T-helper 1 cell treated with Interleukin-12 subunit alpha and Interleukin-12 subunit beta and Interleukin-4 antibody, amounts not matched to agents 30 μg/mL and 1 μg/mL, for 36 hours (primary cell): Measurements from ENCODE around the gene SLC2A3.
"Not testable (repeated sequence)": the region's sequence is repeated elsewhere in the genome, so short reads cannot be mapped to it uniquely, and the experiment has no call there.

Experiments
- H3K27ac Mint-ChIP-seq: one replicate; pipeline ENCODE4 v1.8.0; 2021; ENCODE audit warnings: mild to moderate bottlenecking, mixed read lengths
- H3K27me3 Mint-ChIP-seq: one replicate; pipeline ENCODE4 v1.8.0; 2021; ENCODE audit warnings: low read depth, mixed read lengths
- H3K36me3 Mint-ChIP-seq: one replicate; pipeline ENCODE4 v1.8.0; 2021; ENCODE audit warnings: low read depth, mixed read lengths
- H3K4me1 Mint-ChIP-seq: one replicate; pipeline ENCODE4 v1.8.0; 2021; ENCODE audit warnings: low read depth, mixed read lengths
- H3K4me3 Mint-ChIP-seq: one replicate; pipeline ENCODE4 v1.8.0; 2021; ENCODE audit warnings: mild to moderate bottlenecking, moderate library complexity, mixed read lengths
- H3K9me3 Mint-ChIP-seq: one replicate; pipeline ENCODE4 v1.8.0; 2021; ENCODE audit warnings: mixed read lengths

SLC2A3 gene

GRCh38 chr12:7910106-7910505 lies 25.9 kb downstream of the SLC2A3 start:
- H3K36me3 Mint-ChIP-seq, H3K27ac Mint-ChIP-seq, H3K27me3 Mint-ChIP-seq, H3K9me3 Mint-ChIP-seq, H3K4me3 Mint-ChIP-seq, H3K4me1 Mint-ChIP-seq: not testable (repeated sequence)

DNA sequence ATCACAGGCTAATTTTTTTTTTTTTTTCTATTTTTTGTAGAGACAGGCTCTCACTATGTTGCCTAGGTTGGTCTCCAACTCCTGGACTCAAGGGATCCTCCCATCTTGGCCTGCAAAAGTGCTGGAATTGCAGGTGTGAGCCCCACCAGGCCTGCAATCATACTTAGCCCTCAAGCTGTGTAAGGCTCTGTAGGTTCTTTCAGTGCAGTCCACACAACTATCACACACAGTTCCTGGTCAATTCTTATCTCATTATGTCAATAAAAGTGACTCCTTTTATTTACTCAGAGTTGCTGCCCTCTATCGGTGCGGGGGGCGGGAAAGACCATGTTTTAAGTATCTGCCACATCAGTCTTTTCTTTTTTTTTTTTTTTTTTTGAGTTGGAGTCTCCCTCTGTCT lies 29.0 kb downstream of the SLC2A3 start:
- H3K27ac Mint-ChIP-seq: no peak overlapping the region

DNA sequence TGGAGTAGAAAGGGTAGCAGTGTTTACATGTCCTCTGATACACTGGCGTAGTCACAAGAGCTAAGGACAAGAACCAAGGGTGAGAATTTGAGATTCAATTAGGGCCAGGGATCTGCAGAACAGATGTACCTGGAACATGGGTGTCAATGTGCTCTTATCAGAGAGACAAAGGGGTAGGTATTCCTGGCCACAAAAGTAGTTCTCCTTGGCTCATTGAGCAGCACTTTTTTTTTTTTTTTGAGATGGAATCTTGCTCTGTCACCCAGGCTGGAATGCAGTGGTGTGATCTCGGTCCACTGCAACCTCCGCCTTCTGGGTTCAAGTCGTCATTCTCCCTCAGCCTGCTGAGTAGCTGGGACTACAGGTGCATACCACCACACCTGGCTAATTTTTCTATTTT lies 29.7 kb downstream of the SLC2A3 start:
- H3K27me3 Mint-ChIP-seq, H3K27ac Mint-ChIP-seq, H3K9me3 Mint-ChIP-seq, H3K36me3 Mint-ChIP-seq, H3K4me3 Mint-ChIP-seq, H3K4me1 Mint-ChIP-seq: not testable (repeated sequence)

More for the DNA sequence above, 29.0 kb downstream of the SLC2A3 start:
- no peaks in the 10 kb centered on the region for H3K27me3 Mint-ChIP-seq
- H3K36me3 Mint-ChIP-seq: no peaks in the 10 kb centered on the region
- H3K4me1 Mint-ChIP-seq: no peaks in the 10 kb centered on the region
- H3K9me3 Mint-ChIP-seq: no peaks in the 10 kb centered on the region
- H3K4me3 Mint-ChIP-seq: no peak overlapping the region

DNA sequence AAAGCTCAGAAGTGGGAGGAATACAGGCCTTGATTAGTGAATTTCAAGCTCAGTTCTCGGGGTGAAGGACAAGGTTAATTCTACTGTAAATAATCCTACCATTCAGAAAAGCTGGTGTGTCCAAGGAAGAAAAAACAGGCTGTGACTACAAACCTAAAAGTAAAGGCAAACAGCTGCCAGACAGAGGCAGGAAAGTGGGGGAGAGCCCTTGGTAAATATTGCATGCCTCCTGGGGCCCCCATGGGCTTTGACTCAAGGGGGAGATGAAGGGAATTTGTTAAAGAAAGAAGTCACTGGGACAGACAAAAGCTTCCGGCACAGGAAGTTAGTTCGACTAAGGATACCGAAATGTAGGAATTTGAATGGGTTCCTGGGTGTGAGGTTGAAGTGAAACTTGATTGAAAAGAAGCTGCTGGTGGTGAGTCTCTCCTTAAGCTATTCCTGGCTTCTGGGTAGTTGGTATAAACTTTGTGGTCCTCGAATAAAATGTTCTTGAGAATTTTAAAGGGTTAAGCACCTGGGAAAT lies 30.3 kb downstream of the SLC2A3 start:
- not testable (repeated sequence) for H3K4me3 Mint-ChIP-seq, H3K4me1 Mint-ChIP-seq, H3K36me3 Mint-ChIP-seq, H3K27me3 Mint-ChIP-seq, H3K9me3 Mint-ChIP-seq, H3K27ac Mint-ChIP-seq

DNA sequence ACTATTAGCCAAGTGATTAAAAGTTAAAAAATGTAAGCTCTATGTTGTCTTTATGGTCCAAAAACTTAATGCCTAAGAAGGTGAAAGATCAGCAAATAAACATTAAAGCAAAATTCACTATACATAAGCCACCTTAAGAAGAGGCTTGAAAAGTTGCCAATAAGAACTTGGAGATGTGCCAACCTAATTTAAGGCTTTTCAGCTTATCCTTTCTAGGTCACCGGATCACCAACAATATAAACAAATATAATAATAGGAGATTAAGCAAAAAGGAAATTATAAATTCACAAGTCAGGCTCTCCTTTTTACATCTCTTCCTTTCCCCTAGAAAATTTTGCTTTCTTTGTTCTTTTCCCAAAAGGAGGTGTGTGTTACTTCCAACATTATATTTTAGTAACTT lies 30.9 kb downstream of the SLC2A3 start:
- H3K27me3 Mint-ChIP-seq: peaks cover under 1% of the 10 kb centered on the region
- no peaks in the 10 kb centered on the region for H3K9me3 Mint-ChIP-seq
- H3K4me1 Mint-ChIP-seq: no peaks in the 10 kb centered on the region
- no peaks in the 10 kb centered on the region for H3K36me3 Mint-ChIP-seq
- no peak overlapping the region for H3K4me3 Mint-ChIP-seq
- no peak overlapping the region for H3K27ac Mint-ChIP-seq

- not testable (repeated sequence) for H3K36me3 Mint-ChIP-seq, H3K27ac Mint-ChIP-seq, H3K27me3 Mint-ChIP-seq, H3K4me1 Mint-ChIP-seq, H3K4me3 Mint-ChIP-seq, H3K9me3 Mint-ChIP-seq
Measured at GRCh38 chr12:7902416-7902815, 33.6 kb downstream of the SLC2A3 start.

DNA sequence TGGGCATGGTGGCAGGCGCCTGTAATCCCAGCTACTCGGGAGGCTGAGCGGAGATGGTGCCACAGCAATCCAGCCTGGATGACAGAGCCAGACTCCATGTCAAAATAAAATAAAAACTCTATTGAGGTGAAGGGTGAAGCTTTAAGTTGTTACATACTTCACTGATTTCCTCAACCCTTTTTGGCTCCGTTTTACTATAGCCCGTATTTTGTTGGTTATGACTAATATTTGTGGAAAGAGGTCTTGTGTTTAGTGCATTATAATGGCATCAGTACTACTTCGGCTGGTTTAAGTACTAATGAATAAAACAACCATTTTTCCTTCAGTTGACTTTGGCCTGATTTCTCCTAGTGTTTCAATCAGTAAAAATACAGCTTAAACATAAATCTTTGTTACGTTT lies 36.2 kb downstream of the SLC2A3 start:
- Mint-ChIP-seq H3K4me1 (no peaks in the 10 kb centered on the region), H3K36me3 (no peaks in the 10 kb centered on the region), H3K9me3 (no peaks in the 10 kb centered on the region), H3K4me3 (no peak overlapping the region), H3K27ac (no peak overlapping the region), H3K27me3 (peaks cover 3% of the 10 kb centered on the region)

GRCh38 chr12:7896726-7897125 lies 39.3 kb downstream of the SLC2A3 start:
- not testable (repeated sequence) for H3K4me1 Mint-ChIP-seq, H3K27ac Mint-ChIP-seq, H3K9me3 Mint-ChIP-seq, H3K4me3 Mint-ChIP-seq, H3K27me3 Mint-ChIP-seq, H3K36me3 Mint-ChIP-seq

DNA sequence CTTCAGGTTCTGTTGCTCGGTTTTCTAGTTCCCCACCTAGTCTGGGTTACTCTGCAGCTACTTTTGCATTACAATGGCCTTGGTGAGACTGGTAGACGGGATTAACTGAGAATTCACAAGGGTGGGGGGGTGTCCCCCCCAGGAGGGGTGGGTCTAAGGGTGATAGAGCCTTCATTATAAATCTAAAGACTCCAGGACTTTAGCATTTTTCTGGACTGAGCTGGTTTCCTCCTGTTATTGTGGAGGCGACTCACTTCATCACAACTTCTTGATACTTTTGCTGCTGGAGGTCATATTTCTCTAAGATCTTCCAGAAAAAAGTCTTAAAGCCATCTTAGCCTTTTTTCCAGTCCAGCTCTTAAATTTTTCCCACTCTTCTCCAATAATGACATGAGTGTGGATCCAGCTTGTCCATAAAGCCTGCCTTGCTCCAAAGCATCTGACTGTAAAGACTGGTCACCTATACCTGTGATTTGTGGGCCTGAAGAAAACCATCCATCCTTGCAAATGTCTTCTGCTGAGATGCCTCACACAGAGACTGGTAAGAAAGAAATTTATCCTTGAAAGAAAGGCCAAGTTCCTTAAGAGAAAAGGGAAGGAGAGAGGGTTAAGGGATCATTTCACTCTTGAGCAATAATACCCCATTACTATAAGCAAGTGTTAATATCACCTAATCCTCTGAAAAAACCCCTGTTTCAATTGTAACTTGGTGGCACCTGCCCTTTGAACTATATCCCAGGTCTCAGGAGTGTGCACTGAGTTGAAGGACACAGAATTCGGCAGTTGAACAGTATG lies 43.6 kb downstream of the SLC2A3 start:
- H3K4me1 Mint-ChIP-seq: no peaks in the 10 kb centered on the region
- H3K27me3 Mint-ChIP-seq: peaks cover 10% of the 10 kb centered on the region
- no peak overlapping the region for H3K4me3 Mint-ChIP-seq
- no peaks in the 10 kb centered on the region for H3K9me3 Mint-ChIP-seq
- no peak overlapping the region for H3K27ac Mint-ChIP-seq
- no peaks in the 10 kb centered on the region for H3K36me3 Mint-ChIP-seq

- H3K27ac Mint-ChIP-seq: no peak overlapping the region
- H3K9me3 Mint-ChIP-seq: no peaks in the 10 kb centered on the region
- no peaks in the 10 kb centered on the region for H3K4me1 Mint-ChIP-seq
- no peak overlapping the region for H3K4me3 Mint-ChIP-seq
- peaks cover 17% of the 10 kb centered on the region for H3K27me3 Mint-ChIP-seq
- H3K36me3 Mint-ChIP-seq: no peaks in the 10 kb centered on the region
Measured at GRCh38 chr12:7884689-7885088, 51.3 kb downstream of the SLC2A3 start.

GRCh38 chr12:7881736-7882120 lies 54.3 kb downstream of the SLC2A3 start:
- H3K9me3 Mint-ChIP-seq, H3K4me1 Mint-ChIP-seq, H3K27ac Mint-ChIP-seq, H3K36me3 Mint-ChIP-seq, H3K4me3 Mint-ChIP-seq: not testable (repeated sequence)
- H3K27me3 Mint-ChIP-seq: peaks cover 11% of the 10 kb centered on the region

DNA sequence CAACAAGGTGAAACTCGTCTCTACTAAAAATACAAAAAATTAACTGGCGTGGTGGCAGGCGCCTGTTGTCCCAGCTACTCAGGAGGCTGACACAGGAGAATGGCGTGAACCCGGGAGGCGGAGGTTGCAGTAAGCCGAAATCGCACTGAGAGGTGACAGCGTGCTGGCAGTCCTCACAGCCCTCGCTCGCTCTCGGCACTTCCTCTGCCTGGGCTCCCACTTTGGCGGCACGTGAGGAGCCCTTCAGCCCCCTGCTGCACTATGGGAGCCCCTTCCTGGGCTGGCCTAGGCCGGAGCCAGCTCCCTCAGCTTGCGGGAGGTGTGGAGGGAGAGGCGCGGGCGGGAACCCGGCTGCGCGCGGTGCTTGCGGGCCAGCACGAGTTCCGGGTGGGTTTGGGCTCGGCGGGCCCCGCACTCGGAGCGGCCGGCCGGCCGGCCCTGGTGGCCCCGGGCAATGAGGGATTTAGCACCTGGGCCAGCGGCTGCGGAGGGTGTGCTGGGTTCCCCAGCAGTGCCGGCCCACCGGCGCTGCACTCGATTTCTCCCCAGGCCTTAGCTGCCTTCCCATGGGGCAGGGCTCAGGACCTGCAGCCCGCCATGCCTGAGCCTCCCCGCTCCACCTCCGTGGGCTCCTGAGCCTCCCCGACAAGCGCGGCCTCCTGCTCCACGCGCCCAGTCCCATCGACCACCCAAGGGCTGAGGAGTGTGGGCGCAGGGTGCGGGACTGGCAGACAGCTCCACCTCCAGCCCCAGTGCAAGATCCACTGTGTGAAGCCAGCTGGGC lies 54.8 kb downstream of the SLC2A3 start:
- not testable (repeated sequence) for H3K36me3 Mint-ChIP-seq, H3K4me1 Mint-ChIP-seq, H3K9me3 Mint-ChIP-seq, H3K27me3 Mint-ChIP-seq, H3K27ac Mint-ChIP-seq, H3K4me3 Mint-ChIP-seq

DNA sequence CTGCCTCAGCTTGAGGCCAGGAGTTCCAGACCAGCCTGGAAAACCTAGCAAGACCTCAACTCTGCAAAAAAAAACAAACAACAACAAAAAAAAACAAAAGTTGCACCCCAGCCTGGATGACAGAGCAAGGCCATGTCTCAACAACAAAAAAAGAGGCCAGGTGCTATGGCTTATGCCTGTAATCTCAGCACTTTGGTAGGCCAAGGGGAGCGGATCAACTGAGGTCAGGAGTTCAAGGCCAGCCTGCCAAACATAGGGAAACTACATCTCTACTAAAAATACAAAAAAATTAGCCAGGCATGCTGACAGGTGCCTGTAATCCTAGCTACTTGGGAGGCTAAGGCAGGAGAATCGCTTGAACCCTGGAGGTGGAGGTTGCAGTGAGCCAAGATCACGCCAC lies 56.7 kb downstream of the SLC2A3 start:
- Mint-ChIP-seq H3K27me3 (peaks cover 4% of the 10 kb centered on the region), H3K4me3 (no peak overlapping the region), H3K36me3 (no peaks in the 10 kb centered on the region), H3K27ac (no peak overlapping the region), H3K4me1 (no peaks in the 10 kb centered on the region), H3K9me3 (no peaks in the 10 kb centered on the region)

- peaks cover 19% of the 10 kb centered on the region for H3K27me3 Mint-ChIP-seq
- no peaks in the 10 kb centered on the region for H3K36me3 Mint-ChIP-seq
- H3K4me3 Mint-ChIP-seq: no peak overlapping the region
- H3K9me3 Mint-ChIP-seq: no peaks in the 10 kb centered on the region
- no peak overlapping the region for H3K27ac Mint-ChIP-seq
- peaks cover 3% of the 10 kb centered on the region for H3K4me1 Mint-ChIP-seq
Measured at GRCh38 chr12:7877420-7877819, 58.6 kb downstream of the SLC2A3 start.

DNA sequence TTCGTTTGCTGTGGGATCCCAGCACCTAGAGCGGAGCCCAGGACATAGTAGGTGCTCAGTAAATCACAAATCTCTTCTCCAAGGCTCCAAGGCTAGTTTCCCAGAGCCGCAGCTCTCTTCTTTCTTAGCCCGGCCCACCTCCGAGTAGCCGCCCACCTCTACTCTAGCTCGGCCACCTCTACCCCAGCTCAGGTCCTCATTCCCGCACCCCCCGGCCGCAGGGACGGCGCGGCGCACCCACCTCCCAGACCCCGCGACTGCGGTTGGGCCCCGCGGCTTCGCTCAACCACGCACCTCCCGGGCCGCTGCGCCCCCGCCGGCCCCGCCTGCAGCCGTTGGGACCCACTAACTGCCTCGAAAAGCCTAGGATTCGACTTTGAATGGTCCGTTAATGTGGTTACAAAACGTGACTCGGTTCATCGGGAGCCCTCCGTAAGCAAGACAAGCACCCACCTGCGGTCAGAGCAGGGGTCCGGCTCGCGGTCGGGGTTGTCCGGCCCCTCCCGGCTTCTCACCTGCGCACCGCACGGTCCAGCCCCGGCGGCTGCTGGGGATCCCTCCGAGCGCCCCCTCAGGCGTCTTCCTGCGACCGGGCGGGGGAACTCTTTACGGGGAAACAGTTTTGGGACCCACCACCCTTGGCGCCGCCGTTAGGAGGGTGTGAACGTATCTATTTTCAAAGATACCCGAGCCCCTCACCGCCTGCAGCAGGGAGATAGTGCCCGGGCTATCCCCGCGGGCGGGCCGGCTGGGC lies 63.2 kb downstream of the SLC2A3 start, which contains the start of gene SLC2A14:
TSS of gene SLC2A14 (minus strand) at position 350 of the 754 bp plus-strand sequence. CDS start 3,035 bp downstream, outside the sequence.
- no peak within 1 kb of the TSS for H3K4me3 Mint-ChIP-seq
- peaks cover 48% of the 10 kb centered on the region for H3K27me3 Mint-ChIP-seq
- no peaks in the 10 kb centered on the region for H3K9me3 Mint-ChIP-seq
- H3K4me1 Mint-ChIP-seq: peaks cover 3% of the 10 kb centered on the region
- no peaks in the 10 kb centered on the region for H3K36me3 Mint-ChIP-seq
- no peak within 1 kb of the TSS for H3K27ac Mint-ChIP-seq
